Inflammatory macrophage treated with lipopolysaccharide for 1 hour (primary cell): Measurements from ENCODE around the gene ERG.

Source experiments
- DNase-seq, 2 donors: peaks; one replicate each; pipeline ENCODE4 v3.0.0-alpha.2; 2020 to 2022

Gene ERG

GRCh38 chr21:38496224-38496623 lies 2.1 kb downstream of the ERG start:
- DNase-seq, result no peak

- DNase-seq, result no peak
Observed at GRCh38 chr21:38495696-38496095, 2.6 kb downstream of the ERG start.

GRCh38 chr21:38495242-38495641 lies 3.0 kb downstream of the ERG start:
- DNase-seq, result no peak

- DNase-seq, result no peak
Observed at GRCh38 chr21:38494703-38495102, 3.6 kb downstream of the ERG start.

- DNase-seq, result no peak
Observed at GRCh38 chr21:38494251-38494642, 4.0 kb downstream of the ERG start.

- DNase-seq, result no peak
Observed at GRCh38 chr21:38493549-38494250, 4.6 kb downstream of the ERG start.

GRCh38 chr21:38492007-38492406 lies 6.3 kb downstream of the ERG start:
- no peak for DNase-seq

GRCh38 chr21:38491536-38491935 lies 6.7 kb downstream of the ERG start:
- DNase-seq, result no peak

GRCh38 chr21:38490411-38491020 lies 7.8 kb downstream of the ERG start:
- no peak for DNase-seq

- DNase-seq, result no peak
Observed at GRCh38 chr21:38489729-38490128, 8.5 kb downstream of the ERG start.

- DNase-seq, result no peak
Observed at GRCh38 chr21:38489271-38489652, 9.0 kb downstream of the ERG start.

GRCh38 chr21:38488640-38489270 lies 9.5 kb downstream of the ERG start:
- DNase-seq, result no peak

- no peak for DNase-seq
Observed at GRCh38 chr21:38487901-38488639, 10.2 kb downstream of the ERG start.

- DNase-seq, result peak; percentile 83 to 88
Observed at GRCh38 chr21:38486706-38487105, 11.6 kb downstream of the ERG start.

GRCh38 chr21:38486221-38486620 lies 12.1 kb downstream of the ERG start:
- no peak for DNase-seq

GRCh38 chr21:38479641-38480525 lies 18.4 kb downstream of the ERG start:
- no peak for DNase-seq

GRCh38 chr21:38478782-38479181 lies 19.5 kb downstream of the ERG start:
- peak; percentile 77 to 94 for DNase-seq

- DNase-seq, result peak in 1 of 2 donors; percentile 35
Observed at GRCh38 chr21:38477226-38477625, 21.1 kb downstream of the ERG start.

- DNase-seq, result no peak
Observed at GRCh38 chr21:38476385-38476784, 21.9 kb downstream of the ERG start.

GRCh38 chr21:38475519-38475918 lies 22.8 kb downstream of the ERG start:
- no peak for DNase-seq

GRCh38 chr21:38474796-38475195 lies 23.5 kb downstream of the ERG start:
- DNase-seq, result no peak

- no peak for DNase-seq
Observed at GRCh38 chr21:38474124-38474523, 24.2 kb downstream of the ERG start.
